Measurements from ENCODE around the gene FYN. TPM values are rescaled to one million over a fixed set of nuclear protein-coding genes. Genes with fewer than 3 reads are reported as not detected.
A peak's percentile ranks its signal among the peaks of the same experiment; 100 is the strongest.

Gene FYN
- total RNA-seq, 4 donors from 2014 or later: 108 to 281 (median 186) TPM

DNA sequence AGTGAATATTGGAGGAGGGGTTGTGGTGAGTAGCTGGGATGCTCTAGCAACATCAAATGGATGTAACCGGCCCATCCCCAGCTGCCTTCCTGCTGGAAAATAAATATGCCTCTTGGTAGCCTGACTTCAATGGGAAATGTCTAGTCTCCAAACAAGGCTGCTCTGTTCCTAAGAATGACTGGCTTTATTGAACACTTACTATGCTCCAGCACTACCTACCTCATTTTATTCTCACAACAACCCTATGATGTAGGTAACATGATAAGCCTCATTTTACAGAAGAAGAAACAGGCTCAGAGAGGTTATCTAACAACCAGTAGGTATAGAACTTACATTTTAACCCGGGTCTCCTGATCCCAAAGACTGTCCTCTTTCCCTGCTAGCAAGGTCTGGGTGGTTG is 93.6 kb downstream of the FYN start:
- TF ChIP-seq, protein P1, sequence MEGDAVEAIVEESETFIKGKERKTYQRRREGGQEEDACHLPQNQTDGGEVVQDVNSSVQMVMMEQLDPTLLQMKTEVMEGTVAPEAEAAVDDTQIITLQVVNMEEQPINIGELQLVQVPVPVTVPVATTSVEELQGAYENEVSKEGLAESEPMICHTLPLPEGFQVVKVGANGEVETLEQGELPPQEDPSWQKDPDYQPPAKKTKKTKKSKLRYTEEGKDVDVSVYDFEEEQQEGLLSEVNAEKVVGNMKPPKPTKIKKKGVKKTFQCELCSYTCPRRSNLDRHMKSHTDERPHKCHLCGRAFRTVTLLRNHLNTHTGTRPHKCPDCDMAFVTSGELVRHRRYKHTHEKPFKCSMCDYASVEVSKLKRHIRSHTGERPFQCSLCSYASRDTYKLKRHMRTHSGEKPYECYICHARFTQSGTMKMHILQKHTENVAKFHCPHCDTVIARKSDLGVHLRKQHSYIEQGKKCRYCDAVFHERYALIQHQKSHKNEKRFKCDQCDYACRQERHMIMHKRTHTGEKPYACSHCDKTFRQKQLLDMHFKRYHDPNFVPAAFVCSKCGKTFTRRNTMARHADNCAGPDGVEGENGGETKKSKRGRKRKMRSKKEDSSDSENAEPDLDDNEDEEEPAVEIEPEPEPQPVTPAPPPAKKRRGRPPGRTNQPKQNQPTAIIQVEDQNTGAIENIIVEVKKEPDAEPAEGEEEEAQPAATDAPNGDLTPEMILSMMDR (IDR thresholded peaks at IDR 0.05): no peak
- DNase-seq (ENCODE audit: low spot score): no peak
- ATAC-seq (ENCODE audit: low FRiP score): no peak

GRCh38 chr6:111779031-111779430 is 94.2 kb downstream of the FYN start:
- DNase-seq (ENCODE audit: low spot score) (no peak), ATAC-seq (ENCODE audit: low FRiP score) (no peak)
- TF ChIP-seq, protein P1 (IDR thresholded peaks at IDR 0.05): no peak

GRCh38 chr6:111777357-111777756 is 95.9 kb downstream of the FYN start:
- ATAC-seq (ENCODE audit: low FRiP score): no peak

DNA sequence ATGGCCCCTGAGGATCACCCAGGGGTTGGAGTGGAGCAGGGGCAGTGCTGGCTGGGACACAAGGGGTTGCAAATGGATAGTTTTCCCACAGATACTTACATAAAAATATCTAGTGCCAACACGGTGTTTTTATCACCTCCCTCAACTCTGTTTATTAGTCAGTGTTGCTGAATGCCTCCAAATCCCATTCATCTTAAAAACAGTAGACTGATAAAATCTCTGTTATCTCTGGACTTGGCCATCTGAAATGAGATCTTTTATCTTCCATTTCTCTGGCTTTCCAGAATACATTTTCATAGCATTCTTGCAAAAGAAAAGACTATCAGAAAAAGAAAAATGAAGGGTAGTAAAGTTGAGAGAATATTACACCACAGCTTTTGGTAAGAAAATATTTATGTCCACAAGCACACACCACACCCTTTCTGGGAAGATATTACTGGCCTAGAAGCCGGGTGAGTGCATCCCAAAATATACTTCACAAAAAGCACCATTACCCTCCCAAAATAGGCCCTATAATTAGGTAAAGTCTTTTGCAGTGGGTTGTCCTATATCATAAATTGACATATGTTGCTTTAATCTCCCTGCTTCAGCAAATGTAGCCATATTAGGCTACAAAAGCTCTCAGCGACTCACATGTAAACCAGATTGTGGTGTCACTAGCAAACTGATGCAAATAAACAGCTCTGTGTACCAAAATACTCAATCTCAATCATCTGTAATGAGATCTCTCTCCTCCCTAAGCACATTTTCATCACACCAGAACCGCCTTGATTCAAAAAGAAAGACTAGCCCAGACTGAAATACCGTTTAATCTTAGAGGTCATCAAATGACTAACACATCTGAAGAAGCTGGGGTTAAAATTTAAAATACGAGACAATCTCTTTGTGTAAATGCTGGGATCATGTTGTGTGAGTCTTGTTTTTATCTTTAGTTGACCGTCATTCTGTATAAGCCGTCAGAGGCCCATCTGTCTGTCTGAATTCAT is 96.7 kb downstream of the FYN start:
- TF ChIP-seq, protein P1 (IDR thresholded peaks at IDR 0.05): no peak
- DNase-seq (ENCODE audit: low spot score): no peak
- peak; percentile 49 for ATAC-seq (ENCODE audit: low FRiP score)

More at GRCh38 chr6:111777357-111777756, 95.9 kb downstream of the FYN start:
- TF ChIP-seq, protein P1 (IDR thresholded peaks at IDR 0.05): no peak
- DNase-seq (ENCODE audit: low spot score): no peak

- no peak for DNase-seq (ENCODE audit: low spot score)
- peak; percentile 12 for ATAC-seq (ENCODE audit: low FRiP score)
Measured at GRCh38 chr6:111775145-111775922, 97.9 kb downstream of the FYN start.

GRCh38 chr6:111774346-111774703 is 98.9 kb downstream of the FYN start:
- TF ChIP-seq, protein P1 (IDR thresholded peaks at IDR 0.05): no peak
- DNase-seq (ENCODE audit: low spot score) (no peak), ATAC-seq (ENCODE audit: low FRiP score) (peak; percentile 41)

More at GRCh38 chr6:111775145-111775922, 97.9 kb downstream of the FYN start:
- TF ChIP-seq, protein P1 (IDR thresholded peaks at IDR 0.05): no peak
